NT2/D1 (cell line): Measurements from ENCODE around the gene SEMA4B.

Experiments used
- YY1 ChIP-seq: IDR thresholded peaks from 2 replicates; pipeline ENCODE4 v1.6.1; 2011; ENCODE audit not compliant: insufficient read length, insufficient read depth
- ZNF274 ChIP-seq: IDR thresholded peaks from 2 replicates; pipeline ENCODE4 v1.6.1; 2011; ENCODE audit warnings: mild to moderate bottlenecking, low read depth, low read length

DNA sequence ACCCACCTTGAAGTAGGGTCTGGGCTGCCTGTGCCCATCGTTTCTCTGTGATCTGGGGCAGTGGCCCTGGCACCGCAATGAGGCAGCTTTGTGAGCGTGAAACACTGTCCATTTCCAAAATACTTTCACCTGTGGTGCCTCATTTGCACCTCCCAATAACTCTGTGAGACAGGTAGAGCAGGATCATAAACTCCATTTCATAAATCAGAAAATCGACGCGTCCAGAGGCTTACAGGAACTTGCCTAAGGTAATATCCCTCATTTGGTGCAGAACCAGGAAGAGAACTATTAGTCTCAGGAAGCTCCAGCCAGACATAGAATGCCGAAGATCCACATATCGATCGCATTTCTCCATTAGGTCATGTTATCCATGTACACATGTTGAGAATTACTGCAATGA, 38.2 kb upstream of the SEMA4B start:
- TF ChIP-seq YY1 = no peak
- TF ChIP-seq ZNF274 = no peak
